HG02798 (cell line): ENCODE results near the gene LMAN2L.

Source experiments
- ATAC-seq: cut with Tn5 transposase; IDR thresholded peaks from one replicate; pipeline ENCODE4 v1.9.1; 2021; ENCODE audit warnings: mild to moderate bottlenecking; ENCODE audit not compliant: unreplicated experiment, poor library complexity

The LMAN2L gene

DNA sequence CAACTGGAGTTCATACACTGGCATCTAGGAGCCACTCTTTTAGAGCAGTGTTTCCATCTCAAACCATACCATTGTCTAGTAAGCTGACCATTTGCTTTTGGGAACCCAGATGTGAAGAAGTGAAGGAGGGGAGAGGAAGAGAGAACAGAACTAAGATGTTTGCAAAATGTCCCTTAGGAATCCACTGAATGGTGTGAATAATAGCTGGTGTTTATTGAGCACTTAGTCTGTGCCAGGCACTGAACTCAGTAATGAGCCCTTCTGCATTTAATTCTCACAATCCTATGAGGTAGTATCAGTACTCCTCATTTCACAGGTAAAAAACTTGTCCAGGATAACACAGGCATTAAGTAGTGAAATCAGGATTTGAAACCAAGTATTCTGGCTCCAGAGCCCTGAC is 23.5 kb downstream of the LMAN2L start:
- ATAC-seq, result no peak

DNA sequence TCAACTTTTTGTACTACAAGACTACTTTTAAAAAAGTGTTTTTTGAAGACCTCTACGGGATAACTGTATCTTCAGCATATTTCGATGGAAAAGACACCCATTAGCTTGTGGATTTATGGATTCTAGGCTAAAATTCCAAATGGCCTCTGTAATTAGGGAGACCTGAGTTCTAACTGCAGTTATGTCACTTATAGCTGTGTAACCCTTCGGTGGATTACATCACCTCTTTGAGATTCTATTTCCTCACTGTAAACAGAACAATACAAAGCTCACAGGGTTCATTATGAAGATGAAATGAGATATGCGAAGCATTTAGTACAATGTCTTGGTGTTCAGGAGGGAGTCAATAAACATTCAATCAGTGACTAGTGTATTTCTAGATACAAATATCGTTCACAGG is 24.2 kb downstream of the LMAN2L start:
- ATAC-seq, result no peak

DNA sequence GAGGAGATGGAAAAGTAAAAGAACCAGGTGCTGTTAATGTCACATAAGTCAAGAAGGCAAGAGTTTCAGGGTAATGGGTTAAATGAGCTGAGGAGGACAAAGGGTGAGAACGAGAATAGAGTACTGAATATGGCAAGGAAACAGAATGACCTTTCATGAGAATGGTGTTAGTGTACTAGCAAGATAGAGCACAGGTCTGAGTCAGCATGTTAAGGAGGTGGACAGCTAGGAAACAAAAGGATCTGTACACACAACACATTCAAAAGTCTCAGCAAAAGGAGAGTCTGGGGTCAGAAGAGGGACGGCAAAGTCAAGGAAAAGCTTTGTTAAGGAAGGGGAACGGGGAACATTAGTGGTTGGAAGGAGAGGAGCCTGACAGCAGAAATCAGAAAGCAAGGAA is 28.9 kb downstream of the LMAN2L start:
- no peak for ATAC-seq

DNA sequence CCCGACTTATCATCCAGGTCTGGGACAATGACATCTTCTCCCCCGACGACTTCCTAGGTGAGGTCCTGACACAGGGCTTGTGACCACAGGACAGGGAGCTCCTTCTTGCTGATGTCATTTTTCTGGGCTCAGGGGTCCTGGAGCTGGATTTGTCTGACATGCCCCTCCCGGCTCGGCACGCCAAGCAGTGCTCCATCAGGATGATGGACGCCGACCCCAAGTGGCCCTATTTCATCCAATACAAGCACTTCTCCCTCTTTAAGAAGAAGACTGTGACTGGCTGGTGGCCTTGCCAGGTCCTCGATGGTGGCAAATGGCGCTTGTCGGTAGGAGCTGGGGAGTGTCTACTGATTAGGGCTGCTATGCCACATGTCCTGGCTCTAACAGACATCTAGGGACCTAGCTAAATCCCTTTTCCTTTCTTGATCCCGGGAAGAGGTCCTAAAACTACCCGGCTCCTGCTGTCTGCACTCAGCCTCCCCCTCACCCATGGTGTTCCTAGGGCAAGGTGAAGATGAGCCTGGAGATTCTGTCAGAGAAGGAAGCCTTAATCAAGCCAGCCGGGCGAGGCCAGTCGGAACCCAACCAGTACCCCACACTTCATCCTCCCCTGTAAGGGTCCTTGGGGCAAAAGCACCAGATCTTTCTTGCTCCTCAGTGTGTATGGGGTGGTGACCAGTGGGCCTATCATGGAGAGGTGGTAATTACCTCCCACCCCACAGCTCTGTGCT is 36.7 kb downstream of the LMAN2L start:
- no peak for ATAC-seq

DNA sequence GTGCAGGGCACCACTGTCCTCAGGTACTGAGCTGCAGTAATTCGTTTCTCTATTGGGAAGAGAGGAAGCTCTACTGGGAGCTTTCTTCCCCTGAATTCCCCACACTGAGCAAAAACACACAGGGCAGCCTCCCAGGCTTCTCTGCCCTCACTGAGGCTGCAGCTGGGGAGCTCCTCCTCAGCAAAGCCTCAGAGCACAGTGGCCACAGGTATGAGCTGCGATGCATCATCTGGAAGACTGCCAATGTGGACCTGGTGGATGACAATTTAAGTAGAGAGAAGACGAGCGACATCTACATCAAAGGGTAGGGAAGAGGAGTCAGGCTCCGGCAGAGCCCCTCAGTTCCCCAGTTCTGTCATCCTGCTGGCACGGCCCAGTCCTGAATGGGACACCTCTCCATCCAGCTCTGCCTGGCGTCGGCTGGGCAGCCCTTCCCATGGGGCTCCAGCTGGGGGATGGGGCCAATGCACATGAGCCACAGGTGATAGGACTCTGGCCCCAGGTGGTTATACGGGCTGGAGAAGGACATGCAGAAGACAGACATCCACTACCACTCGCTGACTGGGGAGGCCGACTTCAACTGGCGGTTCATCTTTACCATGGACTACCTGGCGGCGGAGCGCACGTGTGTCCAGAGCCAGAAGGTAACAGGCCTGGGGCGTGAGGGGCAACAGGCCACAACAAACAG is 37.6 kb downstream of the LMAN2L start:
- ATAC-seq, result no peak

DNA sequence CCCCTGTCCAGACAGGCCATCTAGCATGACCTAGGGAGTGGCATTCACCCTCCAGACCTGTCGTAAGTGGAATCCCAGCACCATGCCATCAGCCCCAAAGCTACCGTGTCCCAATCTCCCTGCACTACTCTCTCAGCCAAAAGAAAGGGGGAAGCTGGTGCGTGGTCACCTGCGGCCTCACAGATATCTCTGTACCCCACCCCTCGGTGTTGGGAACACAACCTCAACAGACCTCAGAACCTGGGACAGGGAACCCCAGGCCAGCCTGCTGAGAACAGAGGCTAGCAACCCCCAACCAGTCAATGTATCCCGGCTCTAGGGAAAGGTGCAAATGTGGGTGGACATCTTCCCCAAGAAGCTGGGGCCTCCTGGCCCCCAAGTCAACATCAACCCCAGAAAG is 38.2 kb downstream of the LMAN2L start:
- no peak for ATAC-seq

DNA sequence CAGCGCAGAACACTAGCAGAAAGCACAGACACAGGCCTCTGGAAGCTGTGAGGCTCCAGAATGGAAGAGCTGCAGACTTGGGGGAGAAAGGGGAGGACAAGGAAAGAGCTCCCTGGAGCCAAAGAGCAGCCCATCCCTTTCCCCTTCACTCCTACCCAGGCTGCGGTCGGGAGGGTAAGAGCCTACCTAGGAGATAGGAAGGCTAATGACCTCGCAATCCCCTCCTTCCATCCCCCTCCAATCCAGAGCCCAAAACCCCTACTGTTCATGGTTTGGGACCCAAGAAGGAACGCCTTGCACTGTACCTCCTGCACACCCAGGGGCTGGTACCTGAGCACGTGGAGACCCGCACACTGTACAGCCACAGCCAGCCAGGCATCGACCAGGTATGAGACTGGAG is 39.8 kb downstream of the LMAN2L start:
- ATAC-seq, result no peak

DNA sequence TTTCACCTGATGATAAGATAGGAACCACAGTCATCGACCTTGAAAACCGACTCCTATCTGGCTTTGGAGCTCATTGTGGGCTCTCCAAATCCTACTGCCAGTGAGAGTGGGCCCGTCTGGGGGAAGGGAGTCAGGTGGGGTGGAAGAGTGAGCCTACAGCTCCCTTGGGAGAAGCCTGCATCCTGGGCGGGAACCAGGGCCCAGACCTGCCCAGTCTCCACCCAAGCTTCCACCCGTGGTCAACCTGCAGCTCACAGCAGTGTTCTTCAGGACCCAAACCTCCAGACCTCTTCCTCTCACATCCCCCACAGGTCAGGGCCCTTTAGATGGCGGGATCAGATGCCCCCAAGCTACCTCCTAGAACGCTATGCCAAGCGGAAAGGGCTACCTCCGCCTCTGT is 40.2 kb downstream of the LMAN2L start:
- no peak for ATAC-seq

DNA sequence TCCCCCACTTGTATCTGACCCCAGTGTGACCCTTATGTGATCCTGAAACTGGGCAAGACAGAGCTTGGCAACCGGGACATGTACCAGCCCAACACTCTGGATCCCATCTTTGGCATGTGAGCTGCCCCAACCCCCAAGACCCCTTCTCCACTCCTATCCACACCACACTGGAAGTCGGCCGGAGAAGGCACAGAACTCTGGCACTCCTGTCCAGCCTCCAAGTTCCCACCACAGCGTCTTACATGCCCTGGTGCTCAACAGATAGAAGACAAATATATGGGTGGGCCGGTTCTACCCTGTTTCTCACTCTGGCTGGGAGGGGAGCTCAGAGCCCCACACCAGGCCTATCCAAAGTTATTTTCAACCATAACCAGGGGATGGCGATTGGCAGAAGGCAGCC is 40.8 kb downstream of the LMAN2L start:
- ATAC-seq, result no peak

DNA sequence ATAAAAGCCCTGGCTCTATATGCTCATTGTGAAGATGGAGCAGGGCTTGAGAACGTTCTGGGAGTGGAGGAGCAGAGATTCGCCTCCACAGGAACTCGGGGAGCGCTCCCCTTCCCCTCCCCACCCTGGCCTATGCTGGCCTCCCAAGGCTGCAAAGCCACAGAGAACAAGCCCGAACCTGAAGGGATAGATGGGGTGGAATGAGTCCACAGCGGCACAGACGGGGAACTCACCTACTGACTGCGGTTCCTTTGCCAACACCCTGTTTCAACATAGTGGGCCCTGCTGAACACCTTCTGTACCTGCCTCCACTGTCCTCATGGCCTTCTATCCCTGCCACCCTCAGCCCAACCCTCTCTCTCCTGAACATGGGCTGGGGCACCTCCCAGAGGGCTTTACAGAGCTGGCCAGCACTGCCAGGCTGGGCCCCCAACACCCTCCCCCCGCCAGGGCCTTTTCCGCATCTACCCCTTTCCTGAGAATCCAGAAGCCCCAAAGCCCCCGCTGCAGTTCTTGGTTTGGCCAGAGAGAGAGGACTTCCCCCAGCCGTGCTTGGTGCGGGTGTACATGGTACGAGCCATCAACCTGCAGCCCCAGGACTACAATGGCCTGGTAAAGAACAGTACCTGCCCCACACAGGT is 41.5 kb downstream of the LMAN2L start:
- no peak for ATAC-seq

DNA sequence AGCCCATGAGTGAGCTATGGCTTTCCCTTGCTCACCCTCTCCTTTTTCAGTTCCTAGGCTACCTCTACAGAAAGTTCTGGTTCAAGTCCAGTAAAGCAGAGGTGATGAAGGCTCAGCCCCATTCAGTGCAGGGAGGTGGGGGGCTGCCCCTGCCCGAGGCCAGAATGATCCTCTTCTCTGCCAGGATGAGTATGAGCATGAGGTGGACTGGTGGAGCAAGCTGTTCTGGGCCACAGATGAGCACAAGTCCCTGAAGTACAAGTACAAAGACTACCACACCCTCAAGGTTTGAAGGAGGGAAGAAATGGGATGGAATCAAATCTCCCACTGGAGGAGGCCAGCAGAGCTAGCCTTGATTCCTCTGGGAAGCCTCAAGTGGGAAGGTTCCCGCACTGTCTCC is 42.4 kb downstream of the LMAN2L start:
- no peak for ATAC-seq

DNA sequence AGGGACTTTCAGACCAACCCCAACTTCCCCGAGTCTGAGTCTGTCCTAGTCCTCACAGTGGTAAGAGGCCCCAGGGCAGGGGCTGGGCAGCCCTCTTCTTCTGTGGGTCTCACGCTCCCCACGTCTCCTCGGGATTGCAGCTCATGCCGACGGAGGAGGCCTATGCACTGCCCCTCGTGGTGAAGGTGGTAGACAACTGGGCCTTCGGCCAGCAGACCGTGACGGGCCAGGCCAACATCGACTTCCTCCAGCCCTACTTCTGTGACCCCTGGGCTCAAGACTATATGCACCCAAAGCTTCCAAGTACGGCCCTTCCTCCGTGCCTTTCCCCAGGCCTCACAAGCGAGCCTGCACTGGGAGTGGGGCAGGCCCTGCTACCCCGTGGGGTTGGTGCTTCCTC is 44.3 kb downstream of the LMAN2L start:
- ATAC-seq, result no peak

DNA sequence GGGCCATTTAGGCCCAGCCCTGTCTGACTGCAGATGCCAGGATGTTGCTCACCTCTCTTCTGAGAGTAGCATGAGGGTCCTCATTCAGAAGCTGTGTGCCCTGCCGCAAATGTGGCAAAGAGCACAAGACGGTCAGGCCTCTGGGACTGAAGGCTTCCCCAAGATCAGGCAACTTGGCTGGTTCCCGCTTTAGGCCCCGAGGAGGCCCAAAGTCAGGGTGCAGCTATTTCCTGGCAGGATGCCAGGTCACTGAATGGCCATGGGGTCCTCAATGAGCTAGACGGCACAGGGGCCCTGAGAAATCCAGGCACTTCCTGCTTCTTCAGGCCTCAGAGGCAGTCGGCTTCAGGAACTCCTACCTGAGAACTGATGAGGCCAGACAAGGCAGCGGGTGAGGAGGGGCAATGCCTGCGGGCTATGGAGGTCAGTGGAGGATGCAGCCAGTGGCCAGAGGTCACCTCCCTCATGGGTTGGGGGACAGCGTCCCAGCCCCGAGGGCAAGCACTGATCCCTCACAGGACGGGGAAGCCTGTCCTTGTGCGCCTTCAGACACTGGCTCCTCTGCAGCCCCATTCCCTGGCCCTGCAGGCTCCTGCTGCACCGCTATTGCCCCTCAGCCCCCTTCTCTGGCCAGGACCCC is 44.9 kb downstream of the LMAN2L start:
- ATAC-seq, result no peak

DNA sequence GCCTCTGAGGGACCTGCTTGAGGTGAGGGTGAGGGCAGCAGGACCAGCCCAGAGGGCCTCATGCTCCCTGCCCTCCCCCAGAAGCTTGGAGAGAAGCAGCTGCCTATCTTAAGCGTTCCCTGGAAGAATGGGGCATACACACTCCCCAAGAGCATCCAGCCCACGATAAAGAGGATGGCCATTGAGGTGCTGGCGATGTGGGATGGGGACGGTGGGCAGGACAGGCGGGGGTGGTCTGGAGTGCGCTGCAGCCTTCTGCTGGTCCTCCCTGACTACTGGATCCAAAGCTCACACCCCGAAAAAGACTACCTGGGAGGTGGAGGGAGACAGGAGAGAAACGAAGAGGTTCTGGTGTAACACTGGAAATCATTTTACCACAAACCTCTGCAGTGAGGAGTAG is 45.6 kb downstream of the LMAN2L start:
- ATAC-seq, result no peak

DNA sequence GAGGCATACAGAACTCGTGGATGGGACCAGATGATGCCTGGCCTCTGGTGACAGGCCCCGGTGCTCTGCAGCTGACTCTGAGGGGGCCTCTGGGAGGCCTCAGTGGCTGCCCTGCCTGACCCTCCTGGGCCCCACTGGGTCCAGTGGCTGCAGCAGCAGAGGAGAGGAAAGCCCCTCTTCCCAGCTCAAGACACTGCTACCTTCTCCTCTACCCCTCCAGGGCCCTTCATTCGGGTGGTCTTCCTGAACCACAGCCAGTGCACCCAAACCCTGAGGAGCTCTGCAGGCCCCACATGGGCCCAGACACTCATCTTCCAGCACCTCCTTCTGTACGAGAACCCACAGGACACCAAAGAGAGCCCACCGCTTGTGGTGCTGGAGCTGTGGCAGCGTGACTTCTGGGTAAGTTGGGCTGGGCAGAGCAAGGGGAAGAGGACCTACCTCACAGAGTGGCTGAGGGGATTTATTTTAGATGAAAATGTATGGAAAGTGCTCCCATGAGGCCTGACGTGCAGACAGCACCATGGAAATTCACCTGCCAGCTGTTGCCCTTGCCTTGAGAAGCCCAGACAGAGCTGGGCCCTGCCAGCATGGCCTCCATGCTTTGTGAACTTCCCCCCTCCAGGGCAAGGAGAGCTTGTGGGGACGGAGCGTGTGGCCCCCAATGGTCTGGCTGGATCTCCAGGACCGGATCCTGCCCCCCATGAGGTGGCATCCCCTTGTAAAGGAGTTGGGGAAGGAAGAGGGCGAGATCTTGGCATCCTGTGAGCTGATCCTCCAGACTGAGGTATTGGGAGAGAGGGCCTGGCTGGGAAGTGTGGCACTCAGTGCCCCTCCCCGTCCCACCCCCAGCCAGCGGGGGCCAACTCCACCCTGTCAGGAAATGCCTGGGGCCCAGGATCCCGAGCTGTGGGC is 46.3 kb downstream of the LMAN2L start:
- ATAC-seq, result no peak

DNA sequence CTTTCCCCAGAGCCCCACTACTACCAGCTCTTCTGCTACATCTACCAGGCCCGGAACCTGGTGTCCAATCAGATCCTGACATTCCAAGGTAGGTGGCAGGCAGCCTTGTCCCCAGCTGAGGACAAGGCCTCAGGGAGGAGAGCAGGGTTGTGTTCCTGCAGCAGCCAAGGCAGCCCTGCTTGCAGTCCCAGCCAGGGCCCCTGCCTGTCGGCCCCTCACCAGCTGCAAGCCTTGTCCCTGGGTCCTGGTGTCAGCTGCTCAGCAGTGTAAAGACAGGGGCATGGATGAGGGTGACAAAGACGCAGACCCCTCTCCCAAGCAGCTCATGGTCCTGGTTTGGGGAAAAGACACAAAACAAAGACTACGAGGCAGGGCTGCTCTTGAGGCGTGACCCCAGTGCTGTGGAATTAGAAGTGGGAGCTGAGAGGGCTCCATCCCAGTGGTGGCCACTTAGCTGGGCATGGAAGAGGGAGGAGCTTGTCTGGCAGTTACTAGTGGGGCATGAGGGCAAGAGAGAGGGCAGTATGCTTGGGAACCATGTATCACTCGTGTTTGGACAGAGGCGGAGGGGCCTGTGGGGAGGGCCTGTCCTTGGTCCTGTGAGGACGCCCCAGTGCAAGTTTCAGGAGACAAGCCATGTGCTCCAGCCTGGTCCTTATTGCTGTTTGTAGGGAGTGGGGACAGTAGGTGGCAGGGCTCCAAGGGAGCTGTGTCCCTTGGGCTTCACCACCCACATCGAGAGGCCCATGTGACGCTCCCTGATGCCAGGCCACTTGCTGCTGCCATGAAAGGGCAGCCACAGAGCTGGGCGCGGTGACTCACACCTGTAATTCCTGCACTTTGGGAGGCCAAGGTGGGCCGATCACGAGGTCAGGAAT is 47.5 kb downstream of the LMAN2L start:
- no peak for ATAC-seq

DNA sequence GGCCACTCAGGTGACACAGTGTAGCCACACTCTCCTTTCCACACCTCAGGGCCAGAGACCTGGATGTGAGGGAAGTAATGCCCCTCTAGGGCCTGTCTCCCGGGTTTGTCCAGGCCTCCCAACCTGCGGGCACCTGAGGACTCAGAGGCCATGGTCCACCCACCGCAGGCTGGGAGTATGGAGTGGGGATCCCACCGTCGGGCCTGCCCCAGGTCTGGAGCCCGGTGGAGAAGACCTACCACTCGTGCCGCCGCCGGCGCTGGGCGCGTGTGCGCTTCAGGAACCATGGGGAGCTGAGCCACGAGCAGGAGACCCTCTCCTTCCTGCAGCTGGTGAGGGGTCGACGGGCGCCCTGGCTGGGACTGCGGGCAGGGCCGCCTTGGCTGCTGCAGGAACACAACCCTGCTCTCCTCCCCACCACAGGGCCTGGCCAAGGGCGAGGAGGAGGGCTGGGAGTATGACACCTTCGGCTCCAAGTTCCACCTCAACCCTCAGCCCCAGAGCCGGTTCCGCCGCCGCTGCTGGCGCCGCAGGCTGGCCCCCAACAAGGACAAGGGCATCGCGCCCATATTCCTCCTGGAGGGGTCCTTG is 48.7 kb downstream of the LMAN2L start:
- ATAC-seq, result no peak

DNA sequence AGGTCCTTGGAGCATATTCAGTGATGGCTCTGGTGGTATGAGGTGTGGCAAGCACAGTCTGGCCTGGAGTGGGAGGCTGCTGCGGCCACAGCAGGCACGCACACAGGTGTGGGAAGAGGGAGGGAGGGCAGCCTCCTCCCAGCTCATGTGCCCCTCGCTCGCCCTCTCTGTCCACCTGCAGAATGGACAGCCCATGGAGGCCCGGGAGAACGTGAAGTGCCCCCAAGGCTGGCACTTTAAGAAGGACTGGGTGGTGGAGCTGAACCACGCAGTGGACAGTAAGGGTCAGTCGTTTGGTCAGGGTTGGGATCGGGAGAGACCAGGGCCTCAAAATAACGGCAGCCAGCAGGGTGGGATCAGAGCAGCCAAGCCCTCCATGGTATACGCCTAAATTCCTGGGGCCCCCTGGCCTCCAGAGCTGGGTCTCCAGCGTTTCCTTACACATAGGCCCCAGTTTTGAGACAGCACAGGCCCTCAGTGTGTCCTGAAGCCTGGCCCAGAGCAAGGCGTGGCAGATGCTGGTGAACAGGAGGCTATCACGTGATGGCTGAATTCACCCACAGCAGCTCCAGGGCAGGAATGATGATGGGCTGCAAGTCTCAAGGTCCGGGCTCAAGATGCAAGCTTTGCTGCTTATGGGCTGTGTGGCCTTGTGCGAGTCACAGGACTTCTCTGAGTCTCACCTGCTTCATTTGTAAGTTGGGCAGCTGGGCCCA is 49.4 kb downstream of the LMAN2L start:
- ATAC-seq, result no peak
